Prostate gland (tissue), 2 donors: ENCODE results near the gene STK17B.

Experiments
- CTCF ChIP-seq, 4 experiments: fragments of 200-600 bp in 2 of 4; fragments of 450-650 bp in 2 of 4; sonication (generic) in 2 of 4; IDR thresholded peaks; 1 replicate in 3 of 4; 2 replicates in 1 of 4; pipeline ENCODE4 v1.5.1; 2016 to 2019; ENCODE audit warnings: antibody characterized with exemption in 4 of 4, mild to moderate bottlenecking in 2 of 4, moderate library complexity in 2 of 4
- POLR2A ChIP-seq: fragments of 450-650 bp; IDR thresholded peaks from one replicate; pipeline ENCODE4 v1.6.1; 2016; ENCODE audit warnings: antibody characterized with exemption, mild to moderate bottlenecking
- POLR2AphosphoS5 ChIP-seq: sonication (generic); formaldehyde crosslinking; IDR thresholded peaks from one replicate; pipeline ENCODE4 v1.6.1; 2017; ENCODE audit warnings: antibody characterized with exemption

DNA sequence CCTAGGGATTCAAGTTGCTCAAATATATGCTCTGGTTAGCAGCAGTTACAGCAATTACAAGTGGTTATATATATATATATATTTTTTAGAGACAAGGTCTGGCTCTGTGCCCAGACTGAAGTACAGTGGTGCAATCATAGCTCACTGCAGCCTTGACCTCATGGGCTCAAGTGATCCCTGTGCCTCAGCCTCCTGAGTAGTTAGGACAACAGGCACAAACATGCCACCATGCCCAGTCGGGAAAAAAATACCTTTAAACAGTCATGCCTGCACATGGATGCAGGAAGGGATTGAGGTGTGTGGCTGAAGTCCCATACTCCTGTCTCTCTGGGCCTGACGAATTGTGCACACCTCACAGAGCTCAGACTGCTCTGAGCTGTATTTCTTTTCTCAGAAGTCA is 83.2 kb downstream of the STK17B start:
- TF ChIP-seq POLR2A (no peak), POLR2AphosphoS5 (no peak), CTCF (IDR thresholded peaks at IDR 0.05) (no peak)
